ENCODE results near the gene SLC12A8. TPM values are rescaled to one million over a fixed set of nuclear protein-coding genes. Genes with fewer than 3 reads are reported as not detected.

Gene SLC12A8
- total and polyA plus RNA-seq, 2 donors (not counting 1 experiment from before 2014, with no cell fraction given) = 15.1 to 19.5 TPM

GRCh38 chr3:125192190-125193035 is 20.1 kb downstream of the SLC12A8 start:
- Histone ChIP-seq H3K27ac (ENCODE audit: insufficient read depth, low read length) (no peak overlapping the region), H2AFZ (ENCODE audit: low read length) (no peak overlapping the region), H3K36me3 (ENCODE audit: control insufficient read depth, insufficient read depth, low read length) (no peaks in the 10 kb centered on the region), H4K20me1 (ENCODE audit: control insufficient read depth, extremely low read depth, insufficient read depth, low read length) (no peaks in the 10 kb centered on the region), H3K4me3 (replicated peaks in 1 of 4; ENCODE audit: control extremely low read depth in 1 of 4, insufficient read depth in 1 of 4, low read depth in 3 of 4, low read length in 4 of 4) (no peak overlapping the region), H3K9me3 (ENCODE audit: control insufficient read depth, insufficient read depth, low read depth, low read length) (no peaks in the 10 kb centered on the region), H3K27me3 (ENCODE audit: control insufficient read depth, insufficient read depth, low read length) (peaks cover 2% of the 10 kb centered on the region), H3K4me2 (ENCODE audit: extremely low read depth, insufficient read depth, low read length) (no peak overlapping the region), H3K4me1 (ENCODE audit: control insufficient read depth, extremely low read depth, insufficient read depth, low read length) (peaks cover 5% of the 10 kb centered on the region), H3K9ac (ENCODE audit: insufficient read depth, low read length) (no peak overlapping the region), H3K79me2 (ENCODE audit: control insufficient read depth, insufficient read depth, low read length) (no peaks in the 10 kb centered on the region)
- DNase-seq (ENCODE audit: low read depth in 2 of 2) = peak in 1 of 2 donors; percentile 22
- TF ChIP-seq EZH2 (IDR thresholded peaks at IDR 0.05; ENCODE audit: low read length, missing control alignments) = no peak
- TF ChIP-seq, protein P1, sequence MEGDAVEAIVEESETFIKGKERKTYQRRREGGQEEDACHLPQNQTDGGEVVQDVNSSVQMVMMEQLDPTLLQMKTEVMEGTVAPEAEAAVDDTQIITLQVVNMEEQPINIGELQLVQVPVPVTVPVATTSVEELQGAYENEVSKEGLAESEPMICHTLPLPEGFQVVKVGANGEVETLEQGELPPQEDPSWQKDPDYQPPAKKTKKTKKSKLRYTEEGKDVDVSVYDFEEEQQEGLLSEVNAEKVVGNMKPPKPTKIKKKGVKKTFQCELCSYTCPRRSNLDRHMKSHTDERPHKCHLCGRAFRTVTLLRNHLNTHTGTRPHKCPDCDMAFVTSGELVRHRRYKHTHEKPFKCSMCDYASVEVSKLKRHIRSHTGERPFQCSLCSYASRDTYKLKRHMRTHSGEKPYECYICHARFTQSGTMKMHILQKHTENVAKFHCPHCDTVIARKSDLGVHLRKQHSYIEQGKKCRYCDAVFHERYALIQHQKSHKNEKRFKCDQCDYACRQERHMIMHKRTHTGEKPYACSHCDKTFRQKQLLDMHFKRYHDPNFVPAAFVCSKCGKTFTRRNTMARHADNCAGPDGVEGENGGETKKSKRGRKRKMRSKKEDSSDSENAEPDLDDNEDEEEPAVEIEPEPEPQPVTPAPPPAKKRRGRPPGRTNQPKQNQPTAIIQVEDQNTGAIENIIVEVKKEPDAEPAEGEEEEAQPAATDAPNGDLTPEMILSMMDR (conservative IDR thresholded peaks at IDR 0.05 in 1 of 2, IDR thresholded peaks at IDR 0.05 in 1 of 2; ENCODE audit: low read depth in 1 of 2, low read length in 2 of 2) = no peak

GRCh38 chr3:125191730-125192129 is 20.8 kb downstream of the SLC12A8 start:
- Histone ChIP-seq H2AFZ (ENCODE audit: low read length) (no peak overlapping the region), H3K79me2 (ENCODE audit: control insufficient read depth, insufficient read depth, low read length) (no peaks in the 10 kb centered on the region), H3K4me2 (ENCODE audit: extremely low read depth, insufficient read depth, low read length) (no peak overlapping the region), H3K36me3 (ENCODE audit: control insufficient read depth, insufficient read depth, low read length) (no peaks in the 10 kb centered on the region), H3K27me3 (ENCODE audit: control insufficient read depth, insufficient read depth, low read length) (peaks cover 2% of the 10 kb centered on the region), H3K9ac (ENCODE audit: insufficient read depth, low read length) (no peak overlapping the region), H3K9me3 (ENCODE audit: control insufficient read depth, insufficient read depth, low read depth, low read length) (no peaks in the 10 kb centered on the region), H3K4me1 (ENCODE audit: control insufficient read depth, extremely low read depth, insufficient read depth, low read length) (peaks cover 5% of the 10 kb centered on the region), H4K20me1 (ENCODE audit: control insufficient read depth, extremely low read depth, insufficient read depth, low read length) (no peaks in the 10 kb centered on the region), H3K27ac (ENCODE audit: insufficient read depth, low read length) (no peak overlapping the region), H3K4me3 (replicated peaks in 1 of 4; ENCODE audit: control extremely low read depth in 1 of 4, insufficient read depth in 1 of 4, low read depth in 3 of 4, low read length in 4 of 4) (no peak overlapping the region)
- DNase-seq (ENCODE audit: low read depth in 2 of 2) = no peak
- TF ChIP-seq EZH2 (IDR thresholded peaks at IDR 0.05; ENCODE audit: low read length, missing control alignments) = no peak
- TF ChIP-seq, protein P1 (conservative IDR thresholded peaks at IDR 0.05 in 1 of 2, IDR thresholded peaks at IDR 0.05 in 1 of 2; ENCODE audit: low read depth in 1 of 2, low read length in 2 of 2) = no peak

DNA sequence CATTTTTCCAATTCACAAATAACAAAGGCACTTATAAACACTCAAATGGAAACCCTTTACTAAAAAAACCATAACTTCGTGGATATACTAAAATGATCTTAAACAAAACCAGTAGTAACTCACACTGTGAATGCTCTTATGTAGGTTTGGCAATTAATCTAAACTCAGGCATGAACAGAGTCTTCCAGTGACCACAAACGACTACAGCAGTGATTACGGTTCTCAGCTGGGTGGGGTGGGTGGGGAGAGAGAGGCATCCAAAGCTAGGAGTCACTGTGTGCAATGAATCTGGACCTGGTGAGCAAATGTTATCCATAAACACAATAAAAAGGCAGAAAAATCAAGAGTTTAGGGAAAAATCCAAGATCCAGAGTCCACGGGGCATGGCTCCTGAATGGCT is 21.3 kb downstream of the SLC12A8 start:
- H3K36me3 ChIP-seq (ENCODE audit: control insufficient read depth, insufficient read depth, low read length) = no peaks in the 10 kb centered on the region
- no peak overlapping the region for H3K4me2 ChIP-seq (ENCODE audit: extremely low read depth, insufficient read depth, low read length)
- peak; percentile 31 to 77 for DNase-seq (ENCODE audit: low read depth in 2 of 2)
- no peak overlapping the region for H3K9ac ChIP-seq (ENCODE audit: insufficient read depth, low read length)
- TF ChIP-seq, protein P1 (conservative IDR thresholded peaks at IDR 0.05 in 1 of 2, IDR thresholded peaks at IDR 0.05 in 1 of 2; ENCODE audit: low read depth in 1 of 2, low read length in 2 of 2) = no peak
- TF ChIP-seq EZH2 (IDR thresholded peaks at IDR 0.05; ENCODE audit: low read length, missing control alignments) = no peak
- H2AFZ ChIP-seq (ENCODE audit: low read length) = no peak overlapping the region
- H4K20me1 ChIP-seq (ENCODE audit: control insufficient read depth, extremely low read depth, insufficient read depth, low read length) = no peaks in the 10 kb centered on the region
- H3K4me3 ChIP-seq (replicated peaks in 1 of 4; ENCODE audit: control extremely low read depth in 1 of 4, insufficient read depth in 1 of 4, low read depth in 3 of 4, low read length in 4 of 4) = no peak overlapping the region
- no peaks in the 10 kb centered on the region for H3K9me3 ChIP-seq (ENCODE audit: control insufficient read depth, insufficient read depth, low read depth, low read length)
- H3K4me1 ChIP-seq (ENCODE audit: control insufficient read depth, extremely low read depth, insufficient read depth, low read length) = peaks cover 9% of the 10 kb centered on the region
- no peak overlapping the region for H3K27ac ChIP-seq (ENCODE audit: insufficient read depth, low read length)
- no peaks in the 10 kb centered on the region for H3K79me2 ChIP-seq (ENCODE audit: control insufficient read depth, insufficient read depth, low read length)
- peaks cover 2% of the 10 kb centered on the region for H3K27me3 ChIP-seq (ENCODE audit: control insufficient read depth, insufficient read depth, low read length)
